ENCODE data around the gene TBX22.

DNA sequence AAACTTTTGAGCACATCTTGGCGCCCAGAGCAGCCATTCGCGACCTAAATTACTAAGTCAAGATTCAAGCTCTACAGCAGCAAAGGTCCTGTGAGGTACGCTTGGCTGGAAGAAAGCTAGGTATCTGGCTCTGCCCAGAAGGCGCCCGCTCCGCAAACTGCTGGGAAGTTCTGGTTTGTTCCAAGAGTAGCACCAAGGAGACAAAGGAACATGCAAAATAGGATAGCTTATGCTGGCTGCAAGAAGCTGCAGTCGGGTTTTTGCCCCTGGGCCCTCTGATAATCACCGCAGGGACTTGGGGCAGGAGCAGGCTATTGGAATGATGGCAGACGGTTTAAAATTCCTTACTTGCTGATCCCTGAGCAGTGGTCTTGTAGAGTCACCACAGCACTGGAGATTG, 3.0 kb upstream of the TBX22 start:
- TF ChIP-seq, protein P1, sequence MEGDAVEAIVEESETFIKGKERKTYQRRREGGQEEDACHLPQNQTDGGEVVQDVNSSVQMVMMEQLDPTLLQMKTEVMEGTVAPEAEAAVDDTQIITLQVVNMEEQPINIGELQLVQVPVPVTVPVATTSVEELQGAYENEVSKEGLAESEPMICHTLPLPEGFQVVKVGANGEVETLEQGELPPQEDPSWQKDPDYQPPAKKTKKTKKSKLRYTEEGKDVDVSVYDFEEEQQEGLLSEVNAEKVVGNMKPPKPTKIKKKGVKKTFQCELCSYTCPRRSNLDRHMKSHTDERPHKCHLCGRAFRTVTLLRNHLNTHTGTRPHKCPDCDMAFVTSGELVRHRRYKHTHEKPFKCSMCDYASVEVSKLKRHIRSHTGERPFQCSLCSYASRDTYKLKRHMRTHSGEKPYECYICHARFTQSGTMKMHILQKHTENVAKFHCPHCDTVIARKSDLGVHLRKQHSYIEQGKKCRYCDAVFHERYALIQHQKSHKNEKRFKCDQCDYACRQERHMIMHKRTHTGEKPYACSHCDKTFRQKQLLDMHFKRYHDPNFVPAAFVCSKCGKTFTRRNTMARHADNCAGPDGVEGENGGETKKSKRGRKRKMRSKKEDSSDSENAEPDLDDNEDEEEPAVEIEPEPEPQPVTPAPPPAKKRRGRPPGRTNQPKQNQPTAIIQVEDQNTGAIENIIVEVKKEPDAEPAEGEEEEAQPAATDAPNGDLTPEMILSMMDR (IDR thresholded peaks at IDR 0.05; ENCODE audit: insufficient read depth, low read length), result no peak
- no peak for TF ChIP-seq GABPA (IDR thresholded peaks at IDR 0.05; ENCODE audit: low read depth)

All from HL-60 (cell line).